Stimulated activated CD4-positive, alpha-beta T cell treated with anti-CD3 and anti-CD28 coated beads, Interleukin-1b, Interleukin-23, amount 100 ng/mL, for 48 hours (primary cell): ENCODE data around the gene VCL.
A peak's percentile ranks its signal among the peaks of the same experiment; 100 is the strongest.
"Not testable (repeated sequence)": the region's sequence is repeated elsewhere in the genome, so short reads cannot be mapped to it uniquely, and the experiment has no call there.

Experiments
- DNase-seq: peaks from one replicate; pipeline ENCODE4 v3.0.0-alpha.2; 2020

The VCL gene

GRCh38 chr10:74044419-74044818 lies 46.5 kb downstream of the VCL start:
- no peak for DNase-seq

- DNase-seq = no peak
Measured at GRCh38 chr10:74047304-74047703, 49.4 kb downstream of the VCL start.

- no peak for DNase-seq
Measured at GRCh38 chr10:74047871-74048270, 50.0 kb downstream of the VCL start.

GRCh38 chr10:74048433-74048832 lies 50.5 kb downstream of the VCL start:
- no peak for DNase-seq

- no peak for DNase-seq
Measured at GRCh38 chr10:74049955-74050354, 52.0 kb downstream of the VCL start.

GRCh38 chr10:74050653-74051052 lies 52.7 kb downstream of the VCL start:
- no peak for DNase-seq

- DNase-seq = no peak
Measured at GRCh38 chr10:74051736-74052342, 53.9 kb downstream of the VCL start.

GRCh38 chr10:74052994-74053393 lies 55.1 kb downstream of the VCL start:
- no peak for DNase-seq

GRCh38 chr10:74055383-74056049 lies 57.6 kb downstream of the VCL start:
- no peak for DNase-seq

- DNase-seq = no peak
Measured at GRCh38 chr10:74056050-74056818, 58.3 kb downstream of the VCL start.

GRCh38 chr10:74058071-74058470 lies 60.2 kb downstream of the VCL start:
- DNase-seq = no peak

GRCh38 chr10:74058658-74059057 lies 60.7 kb downstream of the VCL start:
- peak; percentile 16 for DNase-seq

GRCh38 chr10:74061104-74061503 lies 63.2 kb downstream of the VCL start:
- DNase-seq = no peak

GRCh38 chr10:74061978-74062377 lies 64.1 kb downstream of the VCL start:
- DNase-seq = not testable (repeated sequence)

- DNase-seq = no peak
Measured at GRCh38 chr10:74063256-74063655, 65.3 kb downstream of the VCL start.

GRCh38 chr10:74067373-74068352 lies 69.7 kb downstream of the VCL start:
- no peak for DNase-seq

GRCh38 chr10:74071157-74071556 lies 73.2 kb downstream of the VCL start:
- DNase-seq = no peak

GRCh38 chr10:74072503-74072902 lies 74.6 kb downstream of the VCL start:
- no peak for DNase-seq

GRCh38 chr10:74075906-74076305 lies 78.0 kb downstream of the VCL start:
- DNase-seq = no peak

GRCh38 chr10:74076961-74077360 lies 79.0 kb downstream of the VCL start:
- no peak for DNase-seq

- DNase-seq = no peak
Measured at GRCh38 chr10:74077416-74077815, 79.5 kb downstream of the VCL start.

- peak; percentile 64 for DNase-seq
Measured at GRCh38 chr10:74078037-74078436, 80.1 kb downstream of the VCL start.
